ENCODE data around the gene BANF2. TPM values are rescaled to one million over a fixed set of nuclear protein-coding genes. Genes with fewer than 3 reads are reported as not detected.

Gene BANF2
- total RNA-seq, 1 donor from 2014 or later: not detected

DNA sequence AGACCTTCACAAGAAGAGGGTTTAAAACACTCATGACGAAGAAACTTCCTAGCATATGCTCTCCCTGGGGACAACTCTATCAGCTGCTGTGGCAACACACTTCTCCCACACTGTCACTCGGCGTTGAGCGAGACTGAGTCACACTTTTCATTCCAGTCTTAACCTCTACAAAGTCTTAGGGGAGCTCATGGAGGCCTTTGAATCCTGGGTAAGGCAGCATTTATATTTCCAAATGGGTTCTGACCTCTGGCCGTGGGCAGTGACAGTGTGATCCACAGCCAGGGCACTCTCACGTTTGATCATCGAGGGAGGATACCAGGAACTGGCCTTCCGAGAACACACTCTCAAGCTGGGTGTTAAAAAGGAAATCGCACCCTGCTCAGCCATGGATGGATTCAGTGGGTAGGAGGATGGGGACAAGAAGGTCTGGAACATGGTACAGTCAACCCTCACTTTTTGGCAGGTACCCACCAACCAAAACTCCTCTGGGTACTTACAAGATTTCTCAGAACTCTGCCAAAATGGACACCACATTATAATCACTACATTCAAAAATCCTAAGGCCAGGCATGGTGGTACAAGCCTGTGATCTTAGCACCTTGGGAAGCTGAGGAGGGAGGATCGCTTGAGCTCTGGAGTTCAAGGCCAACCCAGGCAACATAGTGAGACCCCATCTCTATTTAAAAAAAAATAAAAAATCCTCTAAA lies 37.3 kb upstream of the BANF2 start:
- TF ChIP-seq, protein P1, sequence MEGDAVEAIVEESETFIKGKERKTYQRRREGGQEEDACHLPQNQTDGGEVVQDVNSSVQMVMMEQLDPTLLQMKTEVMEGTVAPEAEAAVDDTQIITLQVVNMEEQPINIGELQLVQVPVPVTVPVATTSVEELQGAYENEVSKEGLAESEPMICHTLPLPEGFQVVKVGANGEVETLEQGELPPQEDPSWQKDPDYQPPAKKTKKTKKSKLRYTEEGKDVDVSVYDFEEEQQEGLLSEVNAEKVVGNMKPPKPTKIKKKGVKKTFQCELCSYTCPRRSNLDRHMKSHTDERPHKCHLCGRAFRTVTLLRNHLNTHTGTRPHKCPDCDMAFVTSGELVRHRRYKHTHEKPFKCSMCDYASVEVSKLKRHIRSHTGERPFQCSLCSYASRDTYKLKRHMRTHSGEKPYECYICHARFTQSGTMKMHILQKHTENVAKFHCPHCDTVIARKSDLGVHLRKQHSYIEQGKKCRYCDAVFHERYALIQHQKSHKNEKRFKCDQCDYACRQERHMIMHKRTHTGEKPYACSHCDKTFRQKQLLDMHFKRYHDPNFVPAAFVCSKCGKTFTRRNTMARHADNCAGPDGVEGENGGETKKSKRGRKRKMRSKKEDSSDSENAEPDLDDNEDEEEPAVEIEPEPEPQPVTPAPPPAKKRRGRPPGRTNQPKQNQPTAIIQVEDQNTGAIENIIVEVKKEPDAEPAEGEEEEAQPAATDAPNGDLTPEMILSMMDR (IDR thresholded peaks at IDR 0.05; ENCODE audit: unreplicated experiment): no peak
- no peak for DNase-seq (ENCODE audit: low spot score in 2 of 2, unreplicated experiment in 2 of 2)
- Mint-ChIP-seq H3K27ac (no peak overlapping the region), H3K36me3 (peaks cover 24% of the 10 kb centered on the region), H3K27me3 (ENCODE audit: low read depth) (no peaks in the 10 kb centered on the region), H3K9me3 (no peaks in the 10 kb centered on the region), H3K4me3 (no peak overlapping the region), H3K4me1 (peaks cover 25% of the 10 kb centered on the region)

DNA sequence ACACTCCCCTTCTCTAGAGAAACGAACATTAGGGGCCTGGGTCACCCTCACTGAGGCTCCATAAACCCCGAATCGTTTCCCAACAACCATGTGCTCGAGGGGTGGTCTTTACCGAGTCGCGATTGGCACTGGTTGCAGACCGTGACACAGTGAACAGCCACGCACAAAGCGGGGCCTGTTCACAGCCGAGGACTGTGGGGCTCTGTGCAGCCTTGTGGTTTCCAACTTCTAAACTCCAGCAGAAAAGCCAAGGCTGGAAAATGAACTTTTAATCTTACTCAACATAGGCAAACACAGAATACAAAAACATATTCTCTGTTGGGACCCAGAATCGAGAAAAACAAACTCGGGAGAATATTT lies 36.7 kb upstream of the BANF2 start:
- Mint-ChIP-seq H3K9me3 (no peaks in the 10 kb centered on the region), H3K4me3 (no peak overlapping the region), H3K4me1 (peaks cover 25% of the 10 kb centered on the region), H3K36me3 (peaks cover 19% of the 10 kb centered on the region), H3K27ac (no peak overlapping the region), H3K27me3 (ENCODE audit: low read depth) (no peaks in the 10 kb centered on the region)
- no peak for DNase-seq (ENCODE audit: low spot score in 2 of 2, unreplicated experiment in 2 of 2)
- TF ChIP-seq, protein P1 (IDR thresholded peaks at IDR 0.05; ENCODE audit: unreplicated experiment): no peak

DNA sequence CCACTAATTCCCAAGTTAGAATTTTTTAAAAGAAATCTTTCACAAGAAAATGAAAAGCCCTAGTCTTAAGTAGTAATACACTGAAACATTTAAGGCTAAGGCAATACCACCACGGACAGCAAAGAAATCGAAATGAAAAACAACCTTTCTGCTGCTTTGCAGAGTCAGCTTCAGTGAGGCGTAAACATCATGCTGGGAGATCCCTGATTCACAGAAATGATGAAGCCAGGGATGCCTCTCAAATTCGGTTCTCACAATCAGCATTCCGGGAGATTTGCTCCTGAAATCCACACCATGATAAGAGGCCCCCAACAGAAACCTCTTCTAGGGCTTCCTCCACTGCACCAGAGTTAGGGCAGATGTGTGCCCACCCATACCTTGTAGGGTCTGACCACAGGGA lies 36.3 kb upstream of the BANF2 start:
- H3K4me1 Mint-ChIP-seq: peaks cover 26% of the 10 kb centered on the region
- peaks cover 17% of the 10 kb centered on the region for H3K36me3 Mint-ChIP-seq
- H3K4me3 Mint-ChIP-seq: no peak overlapping the region
- no peaks in the 10 kb centered on the region for H3K9me3 Mint-ChIP-seq
- TF ChIP-seq, protein P1 (IDR thresholded peaks at IDR 0.05; ENCODE audit: unreplicated experiment): no peak
- DNase-seq (ENCODE audit: low spot score in 2 of 2, unreplicated experiment in 2 of 2): no peak
- no peak overlapping the region for H3K27ac Mint-ChIP-seq
- no peaks in the 10 kb centered on the region for H3K27me3 Mint-ChIP-seq (ENCODE audit: low read depth)

DNA sequence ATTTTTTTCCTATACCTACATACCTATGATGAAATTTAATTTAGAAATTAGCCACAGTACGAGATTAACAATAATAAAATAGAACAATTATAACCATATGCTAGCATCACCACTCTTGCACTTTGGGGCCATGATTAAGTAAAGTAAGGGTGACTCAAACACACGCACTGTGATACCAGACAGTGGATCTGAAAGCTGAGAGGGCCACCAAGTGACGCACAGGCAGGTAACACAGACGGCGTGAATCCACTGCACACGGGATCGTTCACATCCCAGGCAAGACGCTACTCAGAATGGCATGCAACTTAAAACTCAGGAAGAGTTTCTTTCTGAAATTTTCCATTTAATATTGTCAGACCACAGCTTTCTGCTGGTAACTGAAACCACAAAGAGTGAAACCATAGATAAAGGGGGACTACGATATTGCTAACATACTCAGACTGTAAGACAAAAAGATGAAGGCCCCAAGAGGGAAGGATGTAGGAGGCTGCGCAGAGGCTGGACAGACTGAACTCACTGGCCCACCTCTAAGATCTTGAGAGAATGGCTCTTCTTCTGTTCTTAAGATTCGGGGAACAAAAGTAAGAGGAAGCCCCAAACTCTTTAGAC lies 35.6 kb upstream of the BANF2 start:
- Mint-ChIP-seq H3K36me3 (peaks cover 14% of the 10 kb centered on the region), H3K9me3 (no peaks in the 10 kb centered on the region), H3K27me3 (ENCODE audit: low read depth) (no peaks in the 10 kb centered on the region), H3K4me3 (no peak overlapping the region), H3K4me1 (peaks cover 30% of the 10 kb centered on the region), H3K27ac (no peak overlapping the region)
- no peak for DNase-seq (ENCODE audit: low spot score in 2 of 2, unreplicated experiment in 2 of 2)
- TF ChIP-seq, protein P1 (IDR thresholded peaks at IDR 0.05; ENCODE audit: unreplicated experiment): no peak

GRCh38 chr20:17665756-17666155 lies 34.0 kb upstream of the BANF2 start:
- TF ChIP-seq, protein P1 (IDR thresholded peaks at IDR 0.05; ENCODE audit: unreplicated experiment): no peak
- Mint-ChIP-seq H3K4me3 (no peak overlapping the region), H3K4me1 (peaks cover 29% of the 10 kb centered on the region), H3K9me3 (no peaks in the 10 kb centered on the region), H3K36me3 (peaks cover 5% of the 10 kb centered on the region), H3K27ac (no peak overlapping the region), H3K27me3 (ENCODE audit: low read depth) (no peaks in the 10 kb centered on the region)
- DNase-seq (ENCODE audit: low spot score in 2 of 2, unreplicated experiment in 2 of 2): no peak

Data from mesothelial cell of epicardium (in vitro differentiated cells).